Measurements from ENCODE around the gene SIK3. TPM values are rescaled to one million over a fixed set of nuclear protein-coding genes. Genes with fewer than 3 reads are reported as not detected.

Gene SIK3
- total RNA-seq, 2 donors from 2014 or later, result 37.2 to 43.5 TPM

DNA sequence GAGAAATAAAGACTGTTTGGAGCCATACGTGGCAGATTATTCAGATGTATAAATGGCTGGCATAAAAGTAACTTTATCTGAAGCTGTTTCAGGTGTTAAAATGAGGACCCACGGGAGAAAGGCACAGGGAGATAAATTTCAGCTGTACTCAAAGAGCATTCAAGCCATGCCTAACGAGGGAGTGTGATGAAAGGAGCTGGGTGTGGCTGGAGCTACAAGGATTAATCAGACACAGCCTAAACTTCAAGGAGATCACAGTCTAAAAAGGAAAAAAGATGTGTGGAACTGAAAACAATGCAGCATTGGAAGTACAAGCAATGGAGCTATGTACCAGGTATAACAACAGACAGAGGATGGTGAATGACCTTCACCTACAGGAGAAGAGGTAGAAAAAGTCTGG is 140.0 kb downstream of the SIK3 start:
- Histone ChIP-seq H3K9me3 (ENCODE audit: control insufficient read depth, low read length) (no peaks in the 10 kb centered on the region), H3K4me3 (ENCODE audit: low read length) (no peak overlapping the region), H3K4me1 (ENCODE audit: control insufficient read depth, insufficient read depth, low read length) (peaks cover 12% of the 10 kb centered on the region), H3K27me3 (ENCODE audit: control insufficient read depth, insufficient read depth, low read length, poor library complexity, severe bottlenecking) (no peaks in the 10 kb centered on the region), H3K9ac (ENCODE audit: extremely low read depth, low read length, poor library complexity, severe bottlenecking) (no peak overlapping the region), H3K36me3 (ENCODE audit: control insufficient read depth, insufficient read depth, low read length) (peaks cover 13% of the 10 kb centered on the region), H3K27ac (ENCODE audit: low read depth, low read length) (no peak overlapping the region)
- Mint-ChIP-seq H3K36me3 (ENCODE audit: low read depth) (no peaks in the 10 kb centered on the region), H3K27ac (no peak overlapping the region), H3K9me3 (no peaks in the 10 kb centered on the region), H3K4me1 (peaks cover 58% of the 10 kb centered on the region), H3K27me3 (ENCODE audit: insufficient read depth) (no peaks in the 10 kb centered on the region), H3K4me3 (no peak overlapping the region)
- no peak for DNase-seq
- 75 to 93% methylated on average over 3 of the region's 3 CpGs for WGBS, 2 experiments (ENCODE audit: insufficient coverage in 1 of 2, insufficient read length in 1 of 2)
- TF ChIP-seq, protein P1, sequence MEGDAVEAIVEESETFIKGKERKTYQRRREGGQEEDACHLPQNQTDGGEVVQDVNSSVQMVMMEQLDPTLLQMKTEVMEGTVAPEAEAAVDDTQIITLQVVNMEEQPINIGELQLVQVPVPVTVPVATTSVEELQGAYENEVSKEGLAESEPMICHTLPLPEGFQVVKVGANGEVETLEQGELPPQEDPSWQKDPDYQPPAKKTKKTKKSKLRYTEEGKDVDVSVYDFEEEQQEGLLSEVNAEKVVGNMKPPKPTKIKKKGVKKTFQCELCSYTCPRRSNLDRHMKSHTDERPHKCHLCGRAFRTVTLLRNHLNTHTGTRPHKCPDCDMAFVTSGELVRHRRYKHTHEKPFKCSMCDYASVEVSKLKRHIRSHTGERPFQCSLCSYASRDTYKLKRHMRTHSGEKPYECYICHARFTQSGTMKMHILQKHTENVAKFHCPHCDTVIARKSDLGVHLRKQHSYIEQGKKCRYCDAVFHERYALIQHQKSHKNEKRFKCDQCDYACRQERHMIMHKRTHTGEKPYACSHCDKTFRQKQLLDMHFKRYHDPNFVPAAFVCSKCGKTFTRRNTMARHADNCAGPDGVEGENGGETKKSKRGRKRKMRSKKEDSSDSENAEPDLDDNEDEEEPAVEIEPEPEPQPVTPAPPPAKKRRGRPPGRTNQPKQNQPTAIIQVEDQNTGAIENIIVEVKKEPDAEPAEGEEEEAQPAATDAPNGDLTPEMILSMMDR (conservative IDR thresholded peaks at IDR 0.05), result no peak

DNA sequence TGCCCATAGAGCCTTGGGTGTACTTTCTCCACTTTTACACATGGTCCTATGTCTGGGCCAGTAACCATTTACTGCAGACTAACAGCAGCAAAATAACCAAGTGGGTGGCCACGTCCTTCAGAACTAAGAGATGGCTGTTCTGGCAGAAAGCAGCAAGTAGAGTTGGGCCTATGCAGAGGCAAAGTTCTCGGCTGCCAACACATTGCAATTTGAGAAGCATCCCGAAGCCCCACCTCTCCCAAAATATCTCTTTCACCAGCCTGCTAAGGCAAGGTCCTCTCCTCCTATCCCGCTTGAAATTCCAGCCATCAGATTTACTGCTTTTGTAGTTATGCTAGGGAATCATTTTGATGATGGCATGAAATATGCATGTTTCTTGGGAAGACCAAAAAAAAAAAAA is 142.3 kb downstream of the SIK3 start:
- H3K4me1 Mint-ChIP-seq, result peaks cover 47% of the 10 kb centered on the region
- no peak overlapping the region for H3K4me3 Mint-ChIP-seq
- H3K36me3 ChIP-seq (ENCODE audit: control insufficient read depth, insufficient read depth, low read length), result peaks cover 17% of the 10 kb centered on the region
- H3K27me3 ChIP-seq (ENCODE audit: control insufficient read depth, insufficient read depth, low read length, poor library complexity, severe bottlenecking), result no peaks in the 10 kb centered on the region
- H3K36me3 Mint-ChIP-seq (ENCODE audit: low read depth), result peaks cover 2% of the 10 kb centered on the region
- TF ChIP-seq, protein P1 (conservative IDR thresholded peaks at IDR 0.05), result no peak
- peaks cover 9% of the 10 kb centered on the region for H3K4me1 ChIP-seq (ENCODE audit: control insufficient read depth, insufficient read depth, low read length)
- H3K9ac ChIP-seq (ENCODE audit: extremely low read depth, low read length, poor library complexity, severe bottlenecking), result no peak overlapping the region
- no peak overlapping the region for H3K27ac Mint-ChIP-seq
- 72 to 83% methylated on average over 1 to 4 of the region's 4 CpGs for WGBS, 2 experiments (ENCODE audit: insufficient coverage in 1 of 2, insufficient read length in 1 of 2)
- no peak for DNase-seq
- H3K9me3 ChIP-seq (ENCODE audit: control insufficient read depth, low read length), result no peaks in the 10 kb centered on the region
- no peak overlapping the region for H3K27ac ChIP-seq (ENCODE audit: low read depth, low read length)
- H3K27me3 Mint-ChIP-seq (ENCODE audit: insufficient read depth), result no peaks in the 10 kb centered on the region
- no peak overlapping the region for H3K4me3 ChIP-seq (ENCODE audit: low read length)
- H3K9me3 Mint-ChIP-seq, result no peaks in the 10 kb centered on the region

DNA sequence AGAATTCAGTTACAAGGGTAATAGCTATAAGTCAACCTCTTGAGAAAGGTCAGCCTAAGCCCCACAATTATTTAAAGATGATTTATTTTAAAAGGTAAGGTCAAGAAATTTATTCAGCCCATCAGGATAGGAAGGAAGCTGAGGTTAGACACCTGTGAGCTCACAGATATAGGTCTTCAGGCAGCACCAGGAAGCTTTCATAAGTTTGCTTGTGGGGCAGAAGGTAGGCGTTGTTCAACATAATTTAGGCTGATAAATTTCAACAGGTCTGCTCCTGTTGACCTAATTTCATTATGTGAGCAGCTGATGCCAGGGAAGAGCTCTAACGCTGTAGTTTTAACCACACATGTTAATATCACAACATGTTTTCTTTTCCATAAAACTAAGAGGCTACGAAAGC is 142.7 kb downstream of the SIK3 start:
- peak overlapping the region; percentile 16 for H3K27ac ChIP-seq (ENCODE audit: low read depth, low read length)
- H3K4me1 ChIP-seq (ENCODE audit: control insufficient read depth, insufficient read depth, low read length), result peaks cover 9% of the 10 kb centered on the region
- peaks cover 48% of the 10 kb centered on the region for H3K4me1 Mint-ChIP-seq
- TF ChIP-seq, protein P1 (conservative IDR thresholded peaks at IDR 0.05), result no peak
- no peak for DNase-seq
- H3K4me3 Mint-ChIP-seq, result no peak overlapping the region
- no peaks in the 10 kb centered on the region for H3K27me3 Mint-ChIP-seq (ENCODE audit: insufficient read depth)
- H3K27me3 ChIP-seq (ENCODE audit: control insufficient read depth, insufficient read depth, low read length, poor library complexity, severe bottlenecking), result no peaks in the 10 kb centered on the region
- H3K36me3 ChIP-seq (ENCODE audit: control insufficient read depth, insufficient read depth, low read length), result peaks cover 17% of the 10 kb centered on the region
- 79 to 96% methylated on average over 2 to 3 of the region's 3 CpGs for WGBS, 2 experiments (ENCODE audit: insufficient coverage in 1 of 2, insufficient read length in 1 of 2)
- H3K36me3 Mint-ChIP-seq (ENCODE audit: low read depth), result peaks cover 6% of the 10 kb centered on the region
- H3K27ac Mint-ChIP-seq, result no peak overlapping the region
- H3K9me3 ChIP-seq (ENCODE audit: control insufficient read depth, low read length), result no peaks in the 10 kb centered on the region
- no peak overlapping the region for H3K4me3 ChIP-seq (ENCODE audit: low read length)
- H3K9me3 Mint-ChIP-seq, result no peaks in the 10 kb centered on the region
- no peak overlapping the region for H3K9ac ChIP-seq (ENCODE audit: extremely low read depth, low read length, poor library complexity, severe bottlenecking)
